Stimulated activated CD8-positive, alpha-beta memory T cell treated with anti-CD3 and anti-CD28 coated beads, Interleukin-12 subunit alpha, Interleukin-12 subunit beta, amount 100 ng/mL, for 4 hours (primary cell): Measurements from ENCODE around the gene SECISBP2L.
A peak's percentile ranks its signal among the peaks of the same experiment; 100 is the strongest.
"Not testable (repeated sequence)": the region's sequence is repeated elsewhere in the genome, so short reads cannot be mapped to it uniquely, and the experiment has no call there.

Source experiments
- DNase-seq: peaks from one replicate; pipeline ENCODE4 v3.0.0-alpha.2; 2020; ENCODE audit warnings: low read depth

Gene SECISBP2L

DNA sequence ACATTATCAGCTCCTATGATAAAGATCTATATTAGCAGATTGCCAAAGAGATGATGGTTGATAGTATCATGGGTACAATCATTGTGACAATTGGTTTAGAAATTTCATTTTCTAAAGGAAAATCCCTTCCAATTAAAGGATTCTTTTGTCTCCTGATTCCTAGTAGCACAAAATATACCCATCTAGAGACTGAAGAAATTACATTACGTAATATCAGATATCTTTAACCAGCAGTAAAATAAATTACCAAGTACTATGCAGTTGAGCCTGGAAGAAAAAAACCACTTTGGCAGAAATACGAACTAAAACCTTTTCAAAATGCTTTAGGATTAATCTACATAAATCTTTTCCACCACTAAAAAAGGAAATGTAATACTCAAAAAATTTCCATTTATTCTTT lies 46.9 kb downstream of the SECISBP2L start:
- DNase-seq: no peak

- no peak for DNase-seq
Observed at GRCh38 chr15:48996276-48996675, 50.0 kb downstream of the SECISBP2L start.

DNA sequence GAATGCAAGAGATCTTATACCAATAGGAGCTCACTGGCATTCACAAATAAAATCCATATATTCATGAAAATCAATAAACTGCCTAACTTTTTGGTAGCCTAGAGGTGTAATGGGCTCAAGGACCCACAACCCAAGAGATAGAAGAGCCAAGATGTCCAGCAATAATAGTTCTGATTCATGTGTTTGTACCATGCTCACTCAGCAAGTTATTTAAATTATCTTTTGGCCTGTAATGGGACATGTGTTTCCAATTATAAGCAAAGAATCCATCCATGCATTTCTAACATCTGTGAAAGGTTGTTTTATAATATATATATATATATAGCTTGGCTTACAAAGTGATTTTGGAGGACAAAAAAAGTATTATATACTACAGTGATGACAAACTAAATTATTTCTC lies 52.9 kb downstream of the SECISBP2L start:
- DNase-seq: no peak

DNA sequence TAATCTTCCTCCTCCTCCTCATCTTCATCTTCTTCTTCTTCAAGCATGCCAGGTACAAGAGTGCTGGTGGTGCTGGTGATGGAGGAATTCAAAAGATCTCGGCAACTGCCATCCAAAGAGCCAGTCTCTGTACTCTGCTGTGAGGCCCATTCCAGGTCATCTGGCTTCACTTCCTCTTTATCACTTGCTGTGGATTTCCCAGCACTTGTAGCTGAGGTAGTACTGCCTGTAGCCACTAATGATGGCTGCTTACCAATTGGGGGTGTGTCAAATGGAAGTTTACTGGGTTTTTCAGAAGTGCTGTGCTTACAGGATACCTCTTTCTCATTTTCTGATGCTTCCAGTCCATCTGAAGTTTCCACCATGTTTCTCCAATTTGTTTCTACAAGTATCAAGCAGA lies 53.7 kb downstream of the SECISBP2L start:
- no peak for DNase-seq

GRCh38 chr15:48992096-48992495 lies 54.1 kb downstream of the SECISBP2L start:
- no peak for DNase-seq

DNA sequence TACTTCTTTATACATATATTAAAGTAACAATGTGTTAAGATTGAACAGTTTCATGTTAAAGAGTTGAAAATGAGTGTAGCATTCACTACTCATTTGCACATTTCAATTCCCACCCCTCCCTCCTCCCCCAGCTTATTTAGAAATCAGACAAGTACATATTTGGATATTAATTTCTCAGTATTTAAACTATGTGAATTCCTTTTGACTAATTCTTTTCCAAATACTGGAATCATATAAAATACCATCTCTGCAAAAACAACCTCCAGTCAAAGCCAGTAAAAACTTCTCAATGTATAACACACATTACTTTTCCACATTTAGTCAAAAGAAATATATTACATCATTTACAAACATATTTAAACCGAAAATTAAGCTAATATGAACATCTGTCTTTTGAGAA lies 57.1 kb downstream of the SECISBP2L start:
- no peak for DNase-seq

DNA sequence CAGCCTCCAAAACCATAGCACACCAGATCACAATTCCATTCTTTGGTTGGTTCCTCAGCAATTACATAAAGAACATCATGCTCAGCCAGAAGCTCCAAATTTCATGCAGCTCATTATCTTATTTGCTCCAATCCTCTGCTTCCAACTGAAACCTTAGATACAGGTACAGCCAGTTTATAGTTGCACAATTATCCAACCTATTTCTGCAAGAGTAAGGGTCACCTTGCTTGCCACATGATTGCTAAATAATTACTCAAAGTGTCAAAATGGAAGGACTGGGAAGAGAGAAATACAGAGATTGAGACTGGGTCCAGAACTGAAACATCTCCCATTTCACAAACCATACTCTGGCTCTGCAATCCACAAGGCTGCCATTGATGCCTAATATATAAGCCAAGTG lies 59.1 kb downstream of the SECISBP2L start:
- DNase-seq: no peak

GRCh38 chr15:48986240-48986639 lies 60.0 kb downstream of the SECISBP2L start:
- no peak for DNase-seq

DNA sequence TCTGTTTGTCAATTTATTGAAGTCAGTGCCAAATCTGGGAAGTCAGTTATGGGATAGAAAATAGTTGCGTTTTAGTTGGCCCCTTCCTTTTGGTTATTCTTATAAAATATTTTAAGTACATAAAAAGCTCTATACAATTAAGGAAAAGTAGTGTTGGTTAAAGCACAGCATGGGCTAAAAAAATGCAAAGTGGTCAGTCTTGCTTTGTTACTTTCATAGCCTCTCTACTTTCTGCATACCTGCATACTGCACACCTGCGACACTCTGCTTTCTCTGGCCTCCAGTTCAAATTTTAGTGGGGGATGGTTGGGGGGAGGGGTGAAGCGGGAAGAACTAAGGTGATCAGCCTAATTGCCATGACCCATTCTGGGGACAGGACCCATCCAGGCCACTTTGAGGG lies 60.7 kb downstream of the SECISBP2L start:
- no peak for DNase-seq

DNA sequence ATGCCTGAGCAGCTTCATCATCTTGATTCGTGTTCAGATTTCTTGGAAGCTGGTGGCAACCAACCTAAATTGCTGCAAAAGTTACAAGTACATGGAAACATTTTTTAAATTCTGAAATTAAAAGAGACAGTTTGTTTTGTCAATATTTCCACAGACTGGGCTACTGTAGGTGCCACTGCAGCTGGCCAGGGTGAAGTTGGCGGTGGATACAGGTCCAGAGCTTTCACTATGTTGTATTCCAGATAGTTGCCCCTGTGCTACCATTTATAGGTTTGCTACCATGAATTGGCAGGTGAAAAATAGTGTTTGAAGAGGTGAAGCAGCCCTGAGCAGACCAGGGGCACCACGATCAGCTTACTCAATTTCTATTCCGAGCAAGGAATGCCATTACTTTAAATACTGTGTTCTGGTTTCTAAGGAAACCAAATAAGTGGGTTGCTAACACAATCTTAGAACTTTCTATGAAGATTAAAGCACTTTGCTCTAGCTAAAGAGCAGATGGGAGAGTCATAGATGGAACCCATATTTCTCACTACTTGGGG lies 61.4 kb downstream of the SECISBP2L start:
- DNase-seq: no peak

DNA sequence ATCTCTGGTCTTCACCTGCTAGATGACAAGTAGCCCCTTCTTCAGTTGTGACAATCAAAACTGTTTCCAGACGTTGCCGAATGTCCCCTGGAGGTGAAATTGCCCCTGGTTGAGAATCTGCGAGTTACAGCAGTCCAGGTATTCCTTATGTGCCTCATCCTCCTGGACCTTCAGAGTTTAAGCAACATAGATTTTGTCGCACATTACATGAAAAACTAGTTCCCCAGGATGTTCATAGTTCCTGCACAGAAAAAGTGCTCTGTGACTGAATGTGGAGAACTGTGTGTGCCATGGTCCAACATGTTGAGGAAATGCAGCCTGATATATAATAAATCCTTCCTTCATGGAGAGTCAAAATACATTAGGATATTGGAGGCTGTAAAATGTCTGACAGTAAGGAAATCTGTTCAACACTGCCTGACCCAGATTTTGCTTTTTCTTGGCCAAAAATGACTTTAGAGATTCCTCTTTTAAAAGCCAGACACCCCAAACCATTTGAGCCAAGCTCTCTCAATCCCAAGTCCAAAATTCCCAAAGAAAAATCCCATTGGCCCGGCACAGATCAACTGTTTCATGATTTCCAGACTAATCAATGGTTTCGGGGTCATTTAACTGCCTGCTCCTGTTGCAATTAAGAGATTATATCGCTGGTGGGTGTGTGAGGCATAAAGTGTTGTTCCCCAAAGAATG lies 62.1 kb downstream of the SECISBP2L start:
- DNase-seq: no peak

DNA sequence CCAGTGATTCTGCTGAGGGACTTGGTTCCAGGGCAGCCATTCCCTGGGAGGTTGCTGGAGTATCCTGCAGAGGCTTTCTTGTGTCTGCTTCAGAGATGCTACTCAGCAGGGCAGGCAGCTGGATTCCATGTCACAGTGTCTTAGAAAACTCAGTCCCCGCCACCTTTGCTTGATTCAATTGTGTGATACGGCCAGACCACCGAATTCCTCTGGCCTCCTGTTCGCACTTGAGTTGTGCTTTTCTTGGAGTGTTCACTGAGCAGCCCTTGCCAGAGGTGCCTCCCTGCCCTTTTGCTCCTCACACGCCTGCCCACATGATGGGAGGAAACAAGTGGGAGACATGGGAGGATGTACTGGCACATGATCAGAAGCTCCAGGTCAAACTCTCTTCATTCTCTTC lies 62.9 kb downstream of the SECISBP2L start:
- DNase-seq: no peak

DNA sequence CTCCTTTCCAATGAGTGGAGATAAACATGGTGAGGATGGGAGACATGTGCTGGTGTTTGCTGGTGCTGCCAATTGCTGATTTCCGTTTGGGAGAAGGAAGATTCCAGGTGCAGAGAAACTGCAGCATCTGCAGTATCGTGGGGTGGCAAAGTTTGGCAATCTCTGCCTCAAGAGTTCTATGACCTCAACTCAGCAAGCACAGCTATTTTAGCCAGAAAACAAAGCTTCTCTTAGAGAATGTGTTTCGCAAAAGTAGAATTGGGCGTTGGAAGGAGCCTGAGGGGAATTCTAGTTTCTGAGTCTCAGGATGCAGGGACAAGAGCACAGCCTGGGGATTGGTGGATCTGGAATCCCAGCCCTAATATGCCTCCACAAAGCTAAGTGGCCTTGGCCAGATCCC lies 64.3 kb downstream of the SECISBP2L start:
- DNase-seq: no peak

DNA sequence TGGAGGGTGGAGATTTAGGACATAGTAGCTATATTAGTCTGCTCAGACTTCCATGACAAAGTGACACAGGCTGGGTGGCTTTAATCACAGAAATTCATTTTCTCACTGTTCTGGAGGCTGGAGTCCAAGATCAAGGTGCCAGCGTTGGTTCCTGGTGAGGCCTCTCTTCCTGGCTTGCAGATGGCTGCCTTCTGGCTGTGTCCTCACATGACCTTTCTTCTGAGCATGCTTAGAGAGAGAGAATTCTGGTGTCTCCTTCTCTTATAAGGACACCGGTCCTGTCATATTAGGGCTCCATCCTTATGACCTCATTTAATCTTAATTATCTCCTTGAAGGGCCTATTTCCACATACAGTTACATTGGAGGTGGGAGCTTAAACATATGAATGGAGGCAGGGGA lies 67.6 kb downstream of the SECISBP2L start:
- DNase-seq: no peak

DNA sequence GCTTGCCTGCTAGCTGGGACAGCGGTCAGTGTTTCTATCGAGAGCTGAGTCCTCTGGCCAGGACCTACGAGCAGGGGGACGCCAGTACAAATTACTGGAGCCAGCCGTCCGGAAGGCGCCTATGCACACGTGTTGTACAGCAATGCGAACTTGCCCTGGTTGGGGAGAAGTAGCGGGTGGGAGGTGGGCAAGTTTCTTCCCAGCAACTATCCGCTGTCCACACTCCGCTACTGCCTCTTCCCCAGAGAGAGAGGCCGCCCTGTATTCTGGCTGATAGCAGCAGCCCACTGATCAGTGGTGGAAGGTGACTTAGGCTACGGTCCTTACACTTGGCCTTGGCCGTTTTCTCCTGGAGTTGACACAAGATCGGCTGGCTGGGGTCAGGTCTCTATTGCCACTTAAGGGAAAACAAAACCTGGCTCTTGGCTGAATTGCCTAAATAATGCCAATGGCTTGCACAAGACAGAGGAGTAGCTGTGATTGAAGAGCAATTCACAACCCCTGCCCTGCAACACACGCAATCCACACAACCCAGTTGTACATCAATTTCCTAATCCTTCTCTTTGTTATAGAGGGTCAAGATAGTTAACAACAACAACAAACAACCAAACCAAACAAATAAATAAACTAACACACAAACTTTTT lies 69.7 kb downstream of the SECISBP2L start:
- DNase-seq: no peak

DNA sequence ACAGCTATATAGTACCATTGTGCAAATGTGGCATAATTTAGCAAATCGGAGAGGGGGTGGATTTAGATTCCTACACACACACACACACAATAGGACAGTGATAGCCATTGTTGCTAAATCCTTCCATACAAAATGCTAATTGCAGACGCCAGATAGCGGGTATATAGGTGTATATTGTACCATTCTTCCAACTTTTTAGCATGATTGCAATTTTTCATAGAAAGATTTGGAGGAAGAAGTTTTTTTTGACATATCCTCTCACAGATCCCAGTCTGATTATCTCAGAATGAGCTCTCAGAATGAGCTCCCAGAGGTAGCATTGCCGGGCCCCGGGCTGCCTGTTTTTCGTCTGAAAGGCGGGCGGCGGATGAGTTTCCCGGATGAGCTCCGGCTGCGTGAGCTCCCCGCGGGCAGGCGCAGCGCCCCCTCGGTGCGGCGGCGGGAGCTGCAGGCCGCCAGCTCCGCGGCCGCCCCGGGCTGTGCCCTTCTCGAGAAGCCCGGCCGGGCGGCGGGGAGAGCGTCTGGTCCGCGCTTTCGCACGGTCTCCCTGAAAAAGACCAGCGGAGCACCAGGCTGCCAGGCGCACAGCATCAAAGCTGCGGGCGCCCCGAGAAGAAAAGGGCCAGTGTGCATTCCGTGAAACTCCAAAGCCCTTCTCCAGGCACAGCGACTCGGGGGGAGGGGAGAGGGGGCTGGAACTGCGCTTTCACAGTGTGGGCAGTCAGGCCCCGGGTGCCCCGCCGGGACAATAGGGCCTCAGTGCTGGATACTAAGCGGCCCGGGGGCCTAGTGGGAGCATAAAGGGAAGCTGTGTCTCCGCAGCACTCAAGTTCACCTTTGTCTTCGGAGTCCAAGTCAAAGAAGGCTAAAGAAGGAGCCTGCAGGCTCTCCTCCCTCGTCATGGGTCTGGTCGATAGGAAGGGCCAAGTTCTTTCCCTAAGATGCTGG lies 70.5 kb downstream of the SECISBP2L start:
- DNase-seq: peak; percentile 52

DNA sequence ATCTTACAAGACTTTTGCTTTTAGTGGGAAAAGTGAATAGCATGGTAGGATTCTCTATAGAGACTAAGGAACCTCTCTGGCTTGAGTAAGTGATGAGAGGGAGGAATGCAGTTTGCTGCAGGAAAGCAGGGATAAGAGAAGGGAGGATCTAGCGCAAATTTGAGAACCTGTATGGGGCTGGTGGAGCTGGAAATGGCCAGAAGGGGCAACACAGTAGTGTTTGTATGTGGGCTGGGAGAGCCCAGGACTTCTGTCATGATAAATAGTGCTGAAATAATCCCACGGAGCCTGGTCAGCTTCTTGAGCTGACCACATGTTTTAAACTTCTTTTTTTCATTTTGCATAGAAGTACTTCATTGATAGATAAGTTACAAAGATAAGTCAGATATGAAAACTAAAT lies 71.4 kb downstream of the SECISBP2L start:
- no peak for DNase-seq

- DNase-seq: no peak
Observed at GRCh38 chr15:48972750-48973503, 73.3 kb downstream of the SECISBP2L start.

GRCh38 chr15:48970926-48971325 lies 75.3 kb downstream of the SECISBP2L start:
- DNase-seq: not testable (repeated sequence)

DNA sequence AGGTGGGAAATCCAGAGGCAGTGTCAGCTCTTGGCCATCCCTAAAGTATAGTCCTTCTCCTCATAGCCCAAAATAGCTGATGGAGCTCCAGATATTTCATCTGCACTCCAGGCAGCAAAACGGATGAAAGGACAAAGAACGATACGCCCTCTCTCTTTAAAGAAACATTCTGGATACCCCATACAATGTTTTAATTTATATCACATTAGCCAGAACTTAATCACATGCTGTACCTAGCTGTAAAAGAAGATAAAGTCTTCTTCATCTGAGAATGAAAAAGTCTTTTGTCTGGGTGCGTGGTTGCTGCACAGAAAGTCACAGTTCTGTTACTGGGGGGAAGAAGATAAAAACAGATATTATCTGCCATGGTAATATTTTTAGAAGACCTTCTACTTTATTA lies 78.2 kb downstream of the SECISBP2L start:
- no peak for DNase-seq

DNA sequence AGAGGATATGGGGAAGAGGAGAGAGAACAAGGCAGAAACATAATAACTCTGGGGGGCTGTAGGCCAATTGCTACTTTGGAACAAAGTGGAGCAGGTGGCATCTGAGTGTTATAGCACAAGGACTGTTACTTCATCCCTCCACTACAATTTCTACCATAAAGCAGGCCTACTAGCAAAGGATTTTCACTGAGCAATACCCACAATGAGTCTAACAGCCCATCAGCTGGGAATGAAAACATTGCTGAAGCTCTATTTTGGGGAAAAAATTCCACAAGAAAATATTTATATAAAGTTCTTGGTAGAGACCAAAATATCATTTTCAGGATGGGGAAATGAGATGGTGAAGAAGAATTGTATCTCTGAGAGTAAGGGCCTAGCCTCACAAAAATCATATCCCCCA lies 78.9 kb downstream of the SECISBP2L start:
- no peak for DNase-seq
